Neural cell (in vitro differentiated cells): ENCODE results near the gene TNP2. TPM values are rescaled to one million over a fixed set of nuclear protein-coding genes. Genes with fewer than 3 reads are reported as not detected.

ENCODE experiments used
- H2AFZ ChIP-seq: fragments of 200-600, 300-800 bp; sonication (generic), shearing (Covaris generic); 2 replicates; pipeline ENCODE4 v1.6.0; 2014; ENCODE audit warnings: low read depth, mild to moderate bottlenecking, antibody characterized with exemption, low read length, moderate library complexity
- H3F3A ChIP-seq: fragments of 200-600 bp; shearing (Covaris generic); 2 replicates; pipeline ENCODE4 v1.6.1; 2016; ENCODE audit warnings: mild to moderate bottlenecking, moderate library complexity, mixed read lengths, antibody characterized with exemption, low read length; ENCODE audit not compliant: insufficient read depth, poor library complexity, severe bottlenecking
- H3K27ac ChIP-seq: fragments of 200-600, 300-800 bp; sonication (generic), shearing (Covaris generic); 2 replicates; pipeline ENCODE4 v1.5.1; 2014; ENCODE audit warnings: mild to moderate bottlenecking, low read length, moderate library complexity
- H3K27me3 ChIP-seq: fragments of 300-800, 200-600 bp; sonication (generic), shearing (Covaris generic); 2 replicates; pipeline ENCODE4 v1.6.0; 2014; ENCODE audit warnings: mild to moderate bottlenecking, low read depth, low read length, moderate library complexity; ENCODE audit not compliant: insufficient read depth
- H3K36me3 ChIP-seq: fragments of 300-800, 200-600 bp; sonication (generic), shearing (Covaris generic); 2 replicates; pipeline ENCODE4 v1.5.1; 2014; ENCODE audit warnings: mild to moderate bottlenecking, antibody characterized with exemption, low read length, moderate library complexity; ENCODE audit not compliant: insufficient read depth
- H3K4me2 ChIP-seq: fragments of 300-800, 200-600 bp; sonication (generic), shearing (Covaris generic); 2 replicates; pipeline ENCODE4 v1.6.0; 2014; ENCODE audit warnings: mild to moderate bottlenecking, low read length
- H3K4me3 ChIP-seq: fragments of 300-800, 200-600 bp; sonication (generic), shearing (Covaris generic); 2 replicates; pipeline ENCODE4 v1.5.1; 2014; ENCODE audit warnings: mild to moderate bottlenecking, low read length, moderate library complexity
- H3K79me2 ChIP-seq: fragments of 200-600 bp; shearing (Covaris generic); replicated peaks from 2 replicates; pipeline ENCODE4 v1.6.0; 2014; ENCODE audit warnings: mild to moderate bottlenecking, low read length, moderate library complexity; ENCODE audit not compliant: insufficient read depth
- H3K9ac ChIP-seq: fragments of 300-800, 200-600 bp; sonication (generic), shearing (Covaris generic); 2 replicates; pipeline ENCODE4 v1.6.1; 2016; ENCODE audit warnings: mild to moderate bottlenecking, low read length, mixed read lengths
- H3K9me2 ChIP-seq: fragments of 200-600 bp; shearing (Covaris generic); 2 replicates; pipeline ENCODE4 v1.6.1; 2016; ENCODE audit warnings: mild to moderate bottlenecking, low read length, mixed read lengths; ENCODE audit not compliant: insufficient read depth
- H3K9me3 ChIP-seq: fragments of 200-600, 300-800 bp; sonication (generic), shearing (Covaris generic); 2 replicates; pipeline ENCODE4 v1.6.1; 2016; ENCODE audit warnings: mild to moderate bottlenecking, mixed run types, low read length, moderate library complexity, mixed read lengths
- H4K20me1 ChIP-seq: fragments of 200-600 bp; shearing (Covaris generic); 2 replicates; pipeline ENCODE4 v1.6.1; 2016; ENCODE audit warnings: mild to moderate bottlenecking, mixed run types; ENCODE audit not compliant: insufficient read depth
- CTCF ChIP-seq: fragments of 450-650 bp; IDR thresholded peaks from 2 replicates; pipeline ENCODE4 v1.5.1; 2014; ENCODE audit warnings: antibody characterized with exemption, mild to moderate bottlenecking, moderate library complexity; ENCODE audit not compliant: poor library complexity, severe bottlenecking
- EP300 ChIP-seq: fragments of 450-650 bp; conservative IDR thresholded peaks from 2 replicates; pipeline ENCODE4 v1.6.1; 2014; ENCODE audit warnings: antibody characterized with exemption, mild to moderate bottlenecking, moderate library complexity; ENCODE audit not compliant: poor library complexity, severe bottlenecking
- EZH2 ChIP-seq: fragments of 200-600, 300-800 bp; shearing (Covaris generic), sonication (generic); IDR thresholded peaks from 2 replicates; pipeline ENCODE4 v1.6.1; 2014; ENCODE audit warnings: antibody characterized with exemption, low read length, borderline replicate concordance, mild to moderate bottlenecking; ENCODE audit not compliant: insufficient read depth, poor library complexity, severe bottlenecking
- MXI1 ChIP-seq: fragments of 450-650 bp; conservative IDR thresholded peaks from 2 replicates; pipeline ENCODE4 v1.6.1; 2014; ENCODE audit warnings: antibody characterized with exemption, mild to moderate bottlenecking; ENCODE audit not compliant: poor library complexity, severe bottlenecking
- POLR2AphosphoS5 ChIP-seq: IDR thresholded peaks from 2 replicates; pipeline ENCODE4 v1.6.1; 2012
- RAD21 ChIP-seq: fragments of 450-650 bp; conservative IDR thresholded peaks from 2 replicates; pipeline ENCODE4 v1.6.1; 2014; ENCODE audit warnings: antibody characterized with exemption, mild to moderate bottlenecking, moderate library complexity
- REST ChIP-seq: IDR thresholded peaks from 2 replicates; pipeline ENCODE4 v1.6.1; 2012; ENCODE audit warnings: borderline replicate concordance
- SMC3 ChIP-seq: fragments of 450-650 bp; conservative IDR thresholded peaks from 2 replicates; pipeline ENCODE4 v1.6.1; 2014; ENCODE audit warnings: antibody characterized with exemption, mild to moderate bottlenecking, moderate library complexity; ENCODE audit not compliant: poor library complexity
- TAF1 ChIP-seq: IDR thresholded peaks from 2 replicates; pipeline ENCODE4 v1.6.1; 2012; ENCODE audit warnings: low read depth
- polyA plus RNA-seq: library from polyadenylated mRNA; depleted of rRNA; stranded (reverse); fragments of >200 nt; gene quantifications from 2 replicates; pipeline ENCODE4 v1.2.3, GENCODE V29; 2014

Gene TNP2
- polyA plus RNA-seq, 1 donor from 2014 or later = not detected

- H3K4me2 ChIP-seq = no peak overlapping the region
- no peaks in the 10 kb centered on the region for H3F3A ChIP-seq
- no peaks in the 10 kb centered on the region for H3K9me2 ChIP-seq
- H3K9ac ChIP-seq = no peak overlapping the region
- no peaks in the 10 kb centered on the region for H3K9me3 ChIP-seq
- no peaks in the 10 kb centered on the region for H3K36me3 ChIP-seq
- no peak overlapping the region for H3K4me3 ChIP-seq
- H3K27ac ChIP-seq = no peak overlapping the region
- H2AFZ ChIP-seq = no peak overlapping the region
- no peak for TF ChIP-seq REST
- TF ChIP-seq EZH2 = no peak
- TF ChIP-seq CTCF = no peak
- TF ChIP-seq POLR2AphosphoS5 = no peak
- no peak for TF ChIP-seq RAD21
- no peak for TF ChIP-seq EP300
- TF ChIP-seq MXI1 = no peak
- no peak for TF ChIP-seq SMC3
- no peak for TF ChIP-seq TAF1
- H4K20me1 ChIP-seq = no peaks in the 10 kb centered on the region
- H3K27me3 ChIP-seq = no peaks in the 10 kb centered on the region
- no peaks in the 10 kb centered on the region for H3K79me2 ChIP-seq
Observed at GRCh38 chr16:11283820-11284248, 14.7 kb upstream of the TNP2 start.

GRCh38 chr16:11280616-11281522 is 11.7 kb upstream of the TNP2 start, which contains the start of gene PRM1:
Gene PRM1 (minus strand): TSS chr16:11281330. CDS start chr16:11281238, 92 bp downstream.
- Histone ChIP-seq H3F3A (no peaks in the 10 kb centered on the region), H2AFZ (no peak within 1 kb of the TSS), H3K27ac (no peak within 1 kb of the TSS), H3K36me3 (no peaks in the 10 kb centered on the region), H3K9me2 (no peaks in the 10 kb centered on the region), H3K4me2 (no peak within 1 kb of the TSS), H3K27me3 (no peaks in the 10 kb centered on the region), H3K9ac (no peak within 1 kb of the TSS), H3K79me2 (no peaks in the 10 kb centered on the region), H3K9me3 (no peaks in the 10 kb centered on the region), H3K4me3 (no peak within 1 kb of the TSS), H4K20me1 (no peaks in the 10 kb centered on the region)
- TF ChIP-seq MXI1 (no peak), SMC3 (no peak), POLR2AphosphoS5 (no peak), EZH2 (no peak), RAD21 (no peak), EP300 (no peak), CTCF (no peak), TAF1 (no peak), REST (no peak)
